ENCODE measurements around the gene NANS.

The NANS gene

DNA sequence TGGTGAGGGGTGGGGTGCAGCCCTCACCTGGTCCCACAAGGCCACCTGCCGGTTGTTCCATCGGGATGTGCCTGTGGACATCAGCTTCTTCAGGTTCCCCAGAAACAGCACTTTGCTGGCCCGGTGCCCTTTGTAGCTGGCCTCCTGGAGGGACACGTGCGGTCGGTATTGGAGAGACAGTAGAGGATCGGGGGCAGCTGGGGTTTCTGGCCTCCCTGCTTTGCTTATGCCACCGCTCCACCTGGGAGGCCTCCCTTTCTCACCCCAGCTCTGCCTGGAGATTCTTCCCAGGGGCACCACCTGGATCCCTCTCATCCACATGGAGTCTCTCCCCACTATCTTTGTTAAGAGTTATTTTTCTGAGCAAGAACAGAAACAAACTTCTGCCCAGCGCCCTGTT is 75.6 kb downstream of the NANS start:
- DNase-seq (ENCODE audit: low read depth, low spot score) = no peak

Data from ELF-1 (cell line).